Measurements from ENCODE around the gene GNL3. TPM values are rescaled to one million over a fixed set of nuclear protein-coding genes. Genes with fewer than 3 reads are reported as not detected.

Gene GNL3
- total and polyA plus RNA-seq, 2 of the 8 experiments (the other 6 are each of a cell fraction or from before 2014, with no cell fraction given), result 45.5 to 184 TPM

DNA sequence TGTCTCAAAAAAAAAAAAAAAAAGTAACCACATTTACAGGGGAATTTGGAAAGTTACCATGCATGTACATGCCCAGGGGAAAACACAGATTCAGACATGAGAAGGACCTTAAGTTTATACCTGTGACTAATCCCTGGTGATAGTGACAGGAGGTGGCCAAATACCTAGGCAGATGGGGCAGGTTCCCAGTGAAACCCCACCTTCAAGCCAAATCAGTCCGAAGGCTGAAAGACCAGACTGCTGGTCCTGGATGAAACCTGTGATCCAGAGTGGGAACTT is 35.8 kb downstream of the GNL3 start (continued):
- TF ChIP-seq, protein P1, sequence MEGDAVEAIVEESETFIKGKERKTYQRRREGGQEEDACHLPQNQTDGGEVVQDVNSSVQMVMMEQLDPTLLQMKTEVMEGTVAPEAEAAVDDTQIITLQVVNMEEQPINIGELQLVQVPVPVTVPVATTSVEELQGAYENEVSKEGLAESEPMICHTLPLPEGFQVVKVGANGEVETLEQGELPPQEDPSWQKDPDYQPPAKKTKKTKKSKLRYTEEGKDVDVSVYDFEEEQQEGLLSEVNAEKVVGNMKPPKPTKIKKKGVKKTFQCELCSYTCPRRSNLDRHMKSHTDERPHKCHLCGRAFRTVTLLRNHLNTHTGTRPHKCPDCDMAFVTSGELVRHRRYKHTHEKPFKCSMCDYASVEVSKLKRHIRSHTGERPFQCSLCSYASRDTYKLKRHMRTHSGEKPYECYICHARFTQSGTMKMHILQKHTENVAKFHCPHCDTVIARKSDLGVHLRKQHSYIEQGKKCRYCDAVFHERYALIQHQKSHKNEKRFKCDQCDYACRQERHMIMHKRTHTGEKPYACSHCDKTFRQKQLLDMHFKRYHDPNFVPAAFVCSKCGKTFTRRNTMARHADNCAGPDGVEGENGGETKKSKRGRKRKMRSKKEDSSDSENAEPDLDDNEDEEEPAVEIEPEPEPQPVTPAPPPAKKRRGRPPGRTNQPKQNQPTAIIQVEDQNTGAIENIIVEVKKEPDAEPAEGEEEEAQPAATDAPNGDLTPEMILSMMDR (IDR thresholded peaks at IDR 0.05; ENCODE audit: control extremely low read depth in 1 of 3, insufficient read depth in 1 of 3, low read depth in 1 of 3, low read length in 3 of 3), result no peak

Measured in H1 (cell line).